Aorta (tissue), 4 donors: ENCODE results near the gene SSPN. TPM values are rescaled to one million over a fixed set of nuclear protein-coding genes. Genes with fewer than 3 reads are reported as not detected.

Experiments
- polyA plus RNA-seq, 2 donors: library from polyadenylated mRNA; stranded (reverse); fragments of 200-250 nt; gene quantifications; one replicate each; pipeline ENCODE4 v1.2.3, GENCODE V29; 2013
- total RNA-seq, 2 donors: library from RNA; stranded (reverse); fragmentation: NEBNext Ultra II Directional; extraction: Animal tissue kit (Norgen Biotek cat#: 25700); gene quantifications; one replicate each; pipeline ENCODE4 v1.2.1, GENCODE V29; 2021
- donor health status: healthy with polysubstance abuse.
- donor health status: Bipolar disorder and iron deficiency.
- donor health status: DM: no; HTN: no; CAD: no.
- donor health status: DM: yes; HTN: yes; CAD: no.

Gene SSPN
- total and polyA plus RNA-seq, 4 donors = 24.5 to 109 (median 35.6) TPM

Other genes starting within 250 kb of the SSPN start
- 10 to 100 TPM; 80.9 to 86.7 TPM for gene RASSF8, start 236.9 kb upstream of the SSPN start, total RNA-seq
- gene RASSF8, start 236.9 kb upstream of the SSPN start, polyA plus RNA-seq = 10 to 100 TPM; 10.6 to 13.6 TPM
- 10 to 100 TPM; 12.0 to 49.9 TPM for gene BHLHE41, start 70.5 kb upstream of the SSPN start, total RNA-seq
- 1 to 10 TPM; 4.3 to 6.3 TPM for gene BHLHE41, start 70.5 kb upstream of the SSPN start, polyA plus RNA-seq